Hepatocyte (in vitro differentiated cells): Measurements from ENCODE around the gene TSPAN19. TPM values are rescaled to one million over a fixed set of nuclear protein-coding genes. Genes with fewer than 3 reads are reported as not detected.

Experiments
- DNase-seq: peaks from one replicate; pipeline ENCODE4 v3.0.0-alpha.2; 2016; ENCODE audit warnings: low spot score
- H2AFZ ChIP-seq: fragments of 200-600 bp; sonication (generic); 2 replicates; pipeline ENCODE4 v1.6.0; 2016; ENCODE audit warnings: antibody characterized with exemption, mild to moderate bottlenecking
- H3K27ac ChIP-seq: fragments of 200-600 bp; sonication (generic); 2 replicates; pipeline ENCODE4 v1.5.1; 2016; ENCODE audit warnings: mild to moderate bottlenecking
- H3K27me3 ChIP-seq: fragments of 200-600 bp; sonication (generic); 2 replicates; pipeline ENCODE4 v1.6.1; 2016
- H3K36me3 ChIP-seq: fragments of 200-600 bp; sonication (generic); replicated peaks from 2 replicates; pipeline ENCODE4 v1.5.1; 2016; ENCODE audit warnings: low read depth; ENCODE audit not compliant: insufficient read depth
- H3K4me1 ChIP-seq: fragments of 200-600 bp; sonication (generic); 2 replicates; pipeline ENCODE4 v1.5.1; 2016; ENCODE audit warnings: mild to moderate bottlenecking, moderate library complexity; ENCODE audit not compliant: insufficient read depth
- H3K4me2 ChIP-seq: fragments of 200-600 bp; sonication (generic); 2 replicates; pipeline ENCODE4 v1.6.0; 2016
- H3K4me3 ChIP-seq: fragments of 200-600 bp; sonication (generic); 2 replicates; pipeline ENCODE4 v1.5.1; 2016; ENCODE audit warnings: mild to moderate bottlenecking
- H3K79me2 ChIP-seq: fragments of 200-600 bp; sonication (generic); 2 replicates; pipeline ENCODE4 v1.6.0; 2017; ENCODE audit warnings: mild to moderate bottlenecking
- H3K9me2 ChIP-seq: fragments of 200-600 bp; sonication (generic); replicated peaks from 2 replicates; pipeline ENCODE4 v1.6.0; 2017; ENCODE audit warnings: mild to moderate bottlenecking; ENCODE audit not compliant: insufficient read depth
- H3K9me3 ChIP-seq: fragments of 200-600 bp; sonication (generic); 2 replicates; pipeline ENCODE4 v1.5.1; 2016; ENCODE audit warnings: low read depth, mild to moderate bottlenecking
- H4K20me1 ChIP-seq: fragments of 200-600 bp; sonication (generic); 2 replicates; pipeline ENCODE4 v1.6.0; 2016; ENCODE audit warnings: mild to moderate bottlenecking; ENCODE audit not compliant: insufficient read depth, poor library complexity, severe bottlenecking
- EZH2 ChIP-seq: fragments of 200-600 bp; sonication (generic); IDR thresholded peaks from 2 replicates; pipeline ENCODE4 v1.6.1; 2016; ENCODE audit warnings: antibody characterized with exemption, mild to moderate bottlenecking, borderline replicate concordance
- EZH2phosphoT487 ChIP-seq: fragments of 200-600 bp; sonication (generic); IDR thresholded peaks from one replicate; pipeline ENCODE4 v1.6.1; 2018; ENCODE audit warnings: antibody characterized with exemption, mild to moderate bottlenecking, low read depth, moderate library complexity; ENCODE audit not compliant: unreplicated experiment, severe bottlenecking
- WGBS: methylation state at CpG from one replicate; pipeline ENCODE4 v1.1.6; 2016; ENCODE audit warnings: low lambda C conversion rate; ENCODE audit errors: missing lambda C conversion rate; 5-methylcytosine and 5-hydroxymethylcytosine counted together
- polyA plus RNA-seq: library from polyadenylated mRNA; unstranded; fragments of >200 nt; fragmentation: Nextera tagmentation; extraction: Ambion mirVana; gene quantifications from 2 replicates; pipeline ENCODE4 v1.2.1, GENCODE V29; 2016
- total RNA-seq: library from RNA; depleted of rRNA; stranded (reverse); fragments of >200 nt; gene quantifications from 2 replicates; pipeline ENCODE4 v1.2.3, GENCODE V29; 2014
- TF ChIP-seq, protein P1 (sequence below): fragments of 200-600 bp; sonication (generic); IDR thresholded peaks from 2 replicates; pipeline ENCODE4 v1.5.1; 2016; ENCODE audit warnings: antibody characterized with exemption, mild to moderate bottlenecking; ENCODE audit not compliant: poor library complexity

The TSPAN19 gene
- total and polyA plus RNA-seq, 2 experiments from 2014 or later, result not detected

DNA sequence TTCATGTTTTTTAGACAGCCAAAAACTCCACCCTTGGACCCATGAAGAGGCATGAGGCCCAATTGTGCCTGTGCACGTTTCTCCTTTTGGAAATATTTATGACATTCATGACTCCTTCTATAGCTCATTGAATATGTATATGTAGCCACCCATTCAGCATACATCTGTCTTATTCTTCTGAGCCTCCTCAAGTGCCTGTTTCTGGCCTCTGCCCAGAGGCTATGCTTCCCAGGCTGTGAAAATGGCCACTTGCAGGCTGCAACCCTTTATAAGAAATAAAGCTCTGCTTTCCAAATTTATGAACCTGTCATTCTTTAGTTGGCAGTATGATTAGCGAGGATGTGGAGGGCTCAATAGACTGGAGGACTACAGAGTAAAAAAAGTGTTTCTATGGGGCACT, 35.3 kb downstream of the TSPAN19 start:
- Histone ChIP-seq H3K9me2 (no peaks in the 10 kb centered on the region), H4K20me1 (no peaks in the 10 kb centered on the region), H3K27ac (no peak overlapping the region), H3K4me1 (no peaks in the 10 kb centered on the region), H3K27me3 (no peaks in the 10 kb centered on the region), H3K9me3 (no peaks in the 10 kb centered on the region), H3K79me2 (no peaks in the 10 kb centered on the region), H3K4me3 (no peak overlapping the region), H3K4me2 (no peak overlapping the region), H2AFZ (no peak overlapping the region), H3K36me3 (no peaks in the 10 kb centered on the region)
- 84% methylated on average over 2 of the region's 2 CpGs for WGBS
- TF ChIP-seq EZH2phosphoT487, result no peak
- TF ChIP-seq EZH2, result no peak
- TF ChIP-seq, protein P1, sequence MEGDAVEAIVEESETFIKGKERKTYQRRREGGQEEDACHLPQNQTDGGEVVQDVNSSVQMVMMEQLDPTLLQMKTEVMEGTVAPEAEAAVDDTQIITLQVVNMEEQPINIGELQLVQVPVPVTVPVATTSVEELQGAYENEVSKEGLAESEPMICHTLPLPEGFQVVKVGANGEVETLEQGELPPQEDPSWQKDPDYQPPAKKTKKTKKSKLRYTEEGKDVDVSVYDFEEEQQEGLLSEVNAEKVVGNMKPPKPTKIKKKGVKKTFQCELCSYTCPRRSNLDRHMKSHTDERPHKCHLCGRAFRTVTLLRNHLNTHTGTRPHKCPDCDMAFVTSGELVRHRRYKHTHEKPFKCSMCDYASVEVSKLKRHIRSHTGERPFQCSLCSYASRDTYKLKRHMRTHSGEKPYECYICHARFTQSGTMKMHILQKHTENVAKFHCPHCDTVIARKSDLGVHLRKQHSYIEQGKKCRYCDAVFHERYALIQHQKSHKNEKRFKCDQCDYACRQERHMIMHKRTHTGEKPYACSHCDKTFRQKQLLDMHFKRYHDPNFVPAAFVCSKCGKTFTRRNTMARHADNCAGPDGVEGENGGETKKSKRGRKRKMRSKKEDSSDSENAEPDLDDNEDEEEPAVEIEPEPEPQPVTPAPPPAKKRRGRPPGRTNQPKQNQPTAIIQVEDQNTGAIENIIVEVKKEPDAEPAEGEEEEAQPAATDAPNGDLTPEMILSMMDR, result no peak
- DNase-seq, result no peak

DNA sequence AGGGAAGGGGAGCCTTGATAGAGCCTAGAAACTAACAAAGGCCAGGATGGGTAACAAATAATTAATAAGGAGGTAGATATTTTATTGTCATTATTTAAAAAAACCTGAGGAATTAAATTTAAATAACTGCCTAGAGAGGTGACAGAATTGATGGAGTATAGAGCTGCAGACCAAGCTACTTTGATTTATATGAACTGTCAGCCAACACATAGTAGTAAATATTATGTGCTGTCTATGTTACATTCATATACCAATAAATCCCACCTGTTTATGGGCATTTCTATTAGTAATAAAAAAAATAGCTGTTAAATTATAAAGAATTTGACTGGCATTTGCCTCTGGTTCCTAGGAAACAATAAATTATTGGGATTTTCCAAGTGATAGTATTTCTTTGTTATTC, 37.7 kb downstream of the TSPAN19 start:
- Histone ChIP-seq H3K4me1 (no peaks in the 10 kb centered on the region), H3K36me3 (no peaks in the 10 kb centered on the region)

DNA sequence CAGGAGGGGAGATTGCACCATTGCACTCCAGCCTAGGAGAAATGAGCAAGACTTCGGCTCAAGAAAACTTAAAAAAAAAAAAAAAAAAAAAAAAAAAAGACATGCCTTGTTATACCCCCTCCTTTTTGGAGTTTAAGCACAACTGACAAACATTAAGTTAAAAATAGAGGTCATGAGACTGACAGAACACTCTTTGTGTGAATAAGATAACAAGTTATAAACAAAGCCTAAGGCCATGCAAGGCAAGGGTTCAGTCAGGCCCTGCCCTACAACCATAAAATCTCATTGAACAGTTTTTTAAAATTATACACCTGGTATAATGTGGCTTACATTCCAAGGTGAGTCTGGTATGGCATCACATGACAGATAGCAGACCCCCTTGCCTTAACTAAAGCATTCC, 39.3 kb downstream of the TSPAN19 start:
- H3K36me3 ChIP-seq, result no peaks in the 10 kb centered on the region
- no peaks in the 10 kb centered on the region for H3K27me3 ChIP-seq
- no peak overlapping the region for H2AFZ ChIP-seq
- TF ChIP-seq, protein P1, result no peak
- no peak for TF ChIP-seq EZH2phosphoT487
- TF ChIP-seq EZH2, result no peak
- no peaks in the 10 kb centered on the region for H3K79me2 ChIP-seq
- no peak overlapping the region for H3K27ac ChIP-seq
- H3K4me2 ChIP-seq, result no peak overlapping the region
- no peaks in the 10 kb centered on the region for H3K4me1 ChIP-seq
- no peaks in the 10 kb centered on the region for H3K9me3 ChIP-seq
- WGBS, result 67% methylated on average over 1 of the region's 1 CpG
- H3K4me3 ChIP-seq, result no peak overlapping the region
- H3K9me2 ChIP-seq, result no peaks in the 10 kb centered on the region
- peak; percentile 4 for DNase-seq
- H4K20me1 ChIP-seq, result no peaks in the 10 kb centered on the region

More for the DNA sequence above, 37.7 kb downstream of the TSPAN19 start:
- H3K4me2 ChIP-seq, result no peak overlapping the region
- no peaks in the 10 kb centered on the region for H3K79me2 ChIP-seq
- no peak overlapping the region for H2AFZ ChIP-seq
- no peaks in the 10 kb centered on the region for H3K9me2 ChIP-seq
- no peak for TF ChIP-seq EZH2
- no peak for TF ChIP-seq EZH2phosphoT487
- TF ChIP-seq, protein P1, result no peak
- no peaks in the 10 kb centered on the region for H4K20me1 ChIP-seq
- no peak for DNase-seq
- H3K9me3 ChIP-seq, result no peaks in the 10 kb centered on the region
- no peaks in the 10 kb centered on the region for H3K27me3 ChIP-seq
- H3K4me3 ChIP-seq, result no peak overlapping the region
- no peak overlapping the region for H3K27ac ChIP-seq

DNA sequence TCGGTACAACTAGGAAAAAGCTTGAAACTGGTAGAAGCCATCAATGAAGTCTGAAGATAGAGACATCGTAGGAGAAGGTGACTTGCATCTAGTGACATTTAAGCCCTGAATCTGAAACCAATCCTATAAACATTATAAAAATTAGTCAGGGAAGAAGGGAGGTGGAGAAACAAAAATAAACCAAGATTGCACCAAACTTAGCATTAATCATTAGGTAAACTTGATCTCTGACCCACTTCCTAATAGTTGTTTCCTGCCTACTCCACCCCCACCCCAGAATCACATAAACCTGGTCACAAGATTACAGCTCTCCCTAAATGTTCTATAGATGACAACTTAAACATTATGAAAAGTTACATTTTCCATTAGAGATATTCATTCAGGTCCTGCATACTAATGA, 40.4 kb downstream of the TSPAN19 start:
- no peaks in the 10 kb centered on the region for H3K9me3 ChIP-seq
- no peak overlapping the region for H3K27ac ChIP-seq
- H3K79me2 ChIP-seq, result no peaks in the 10 kb centered on the region
- DNase-seq, result no peak
- TF ChIP-seq, protein P1, result no peak
- TF ChIP-seq EZH2, result no peak
- no peak for TF ChIP-seq EZH2phosphoT487
- H3K9me2 ChIP-seq, result no peaks in the 10 kb centered on the region
- no peaks in the 10 kb centered on the region for H3K27me3 ChIP-seq
- no peaks in the 10 kb centered on the region for H4K20me1 ChIP-seq
- no peak overlapping the region for H3K4me3 ChIP-seq
- no peaks in the 10 kb centered on the region for H3K36me3 ChIP-seq
- H3K4me1 ChIP-seq, result no peaks in the 10 kb centered on the region
- no peak overlapping the region for H3K4me2 ChIP-seq
- no peak overlapping the region for H2AFZ ChIP-seq
- 88% methylated on average over 2 of the region's 2 CpGs for whole genome bisulfite sequencing
